Kidney (tissue), 14 donors: ENCODE data around the gene CTTNBP2NL. TPM values are rescaled to one million over a fixed set of nuclear protein-coding genes. Genes with fewer than 3 reads are reported as not detected.

Experiments used
- DNase-seq, 5 donors: peaks; one replicate each; pipeline ENCODE4 v3.0.0-alpha.2; 2013 to 2020
- FAIRE-seq: peaks from 2 replicates; lab custom pipeline; 2012; peaks lifted over from hg19 to GRCh38; lab: Jason Lieb, UNC
- H3K27ac ChIP-seq, 2 donors: one replicate each; pipeline ENCODE4 v1.7.0; 2013; ENCODE audit warnings: low read depth in 2 of 2, low read length in 2 of 2, inconsistent platforms in 1 of 2
- H3K27me3 ChIP-seq: one replicate; pipeline ENCODE4 v1.7.1; 2013; ENCODE audit warnings: low read length, inconsistent platforms; ENCODE audit not compliant: control insufficient read depth, insufficient read depth
- H3K36me3 ChIP-seq, 3 donors: one replicate each; pipeline versions ENCODE4 v1.7.0 to v1.7.1; 2013; ENCODE audit warnings: low read length in 3 of 3, control low read depth in 1 of 3, inconsistent platforms in 1 of 3; ENCODE audit not compliant: insufficient read depth in 3 of 3, control insufficient read depth in 2 of 3
- H3K4me1 ChIP-seq, 3 donors: one replicate each; pipeline versions ENCODE4 v1.7.0 to v1.7.1; 2013; ENCODE audit warnings: low read length in 3 of 3, inconsistent platforms in 1 of 3, low read depth in 1 of 3; ENCODE audit not compliant: control insufficient read depth in 2 of 3, insufficient read depth in 2 of 3
- H3K4me3 ChIP-seq, 3 donors: one replicate each; pipeline versions ENCODE4 v1.7.0 to v1.8.1; 2013; ENCODE audit warnings: low read length in 3 of 3, control low read depth in 1 of 3, inconsistent platforms in 1 of 3
- H3K9ac ChIP-seq, 3 donors: one replicate each; pipeline versions ENCODE4 v1.7.0 to v1.7.1; 2013; ENCODE audit warnings: low read length in 3 of 3, control low read depth in 1 of 3, inconsistent platforms in 1 of 3
- H3K9me3 ChIP-seq, 3 donors: one replicate each; pipeline versions ENCODE4 v1.7.0 to v1.7.1; 2013; ENCODE audit warnings: low read length in 3 of 3, control low read depth in 1 of 3, inconsistent platforms in 1 of 3; ENCODE audit not compliant: control insufficient read depth in 2 of 3, insufficient read depth in 1 of 3
- intact Hi-C: fragments of 100-400 bp; cut with DNase I; formaldehyde crosslinking; loops from one replicate; pipeline ENCODE4 v1.11.1; 2022
- polyA plus RNA-seq: library from polyadenylated mRNA; stranded (reverse); fragments of 350-450 nt; fragmentation: Illumina TruSeq; extraction: RNeasy Lipid Tissue Mini Kit (QIAGEN cat#74804); gene quantifications from one replicate; pipeline ENCODE4 v1.2.3, GENCODE V29; 2014; ENCODE audit warnings: low read depth, low replicate concordance; ENCODE audit not compliant: insufficient read depth
- total RNA-seq: library from RNA; stranded (reverse); fragmentation: NEBNext Ultra II Directional; extraction: Animal tissue kit (Norgen Biotek cat#: 25700); gene quantifications from one replicate; pipeline ENCODE4 v1.2.1, GENCODE V29; 2021
- TF ChIP-seq, protein P1 (sequence below): IDR thresholded peaks from 3 replicates; pipeline ENCODE4 v1.5.1; 2012; ENCODE audit warnings: mild to moderate bottlenecking, moderate library complexity, borderline replicate concordance; ENCODE audit not compliant: insufficient read depth; ENCODE audit errors: extremely low read depth
- donor health status: control.
- donor health status: control.
- donor health status: control.
- donor health status: control.
- donor health status: control.
- donor health status: DM: yes; HTN: yes; CAD: no.
- donor health status: Normal renal cell carcinoma (clear cell type).

CTTNBP2NL gene
- total and polyA plus RNA-seq, 2 donors from 2014 or later, result 6.7 to 65.4 TPM

DNA sequence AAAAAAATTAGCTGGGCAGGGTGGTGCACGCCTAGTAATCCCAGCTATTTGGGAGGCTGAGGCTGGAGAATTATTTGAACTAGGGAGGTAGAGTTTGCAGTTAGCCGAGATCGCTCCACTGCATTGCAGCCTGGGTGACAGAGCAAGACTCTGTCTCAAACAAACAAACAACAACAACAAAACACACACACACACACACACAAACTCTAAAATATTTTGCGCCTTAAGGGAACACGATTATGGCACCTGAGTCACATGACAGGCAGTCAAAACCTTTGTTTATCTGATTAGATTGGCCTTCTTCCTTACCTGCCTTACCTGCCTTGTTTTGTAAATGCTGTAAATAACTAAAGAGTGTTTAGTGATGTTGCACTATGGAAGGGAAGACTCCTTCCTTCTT lies 92.1 kb downstream of the CTTNBP2NL start:
- Histone ChIP-seq H3K9me3 (no peaks in the 10 kb centered on the region), H3K4me3 (no peak overlapping the region), H3K4me1 (no peaks in the 10 kb centered on the region), H3K36me3 (no peaks in the 10 kb centered on the region), H3K27me3 (no peaks in the 10 kb centered on the region), H3K27ac (no peak overlapping the region), H3K9ac (no peak overlapping the region)
- DNase-seq, result no peak
- intact Hi-C loops, result no loop called here
- TF ChIP-seq, protein P1, sequence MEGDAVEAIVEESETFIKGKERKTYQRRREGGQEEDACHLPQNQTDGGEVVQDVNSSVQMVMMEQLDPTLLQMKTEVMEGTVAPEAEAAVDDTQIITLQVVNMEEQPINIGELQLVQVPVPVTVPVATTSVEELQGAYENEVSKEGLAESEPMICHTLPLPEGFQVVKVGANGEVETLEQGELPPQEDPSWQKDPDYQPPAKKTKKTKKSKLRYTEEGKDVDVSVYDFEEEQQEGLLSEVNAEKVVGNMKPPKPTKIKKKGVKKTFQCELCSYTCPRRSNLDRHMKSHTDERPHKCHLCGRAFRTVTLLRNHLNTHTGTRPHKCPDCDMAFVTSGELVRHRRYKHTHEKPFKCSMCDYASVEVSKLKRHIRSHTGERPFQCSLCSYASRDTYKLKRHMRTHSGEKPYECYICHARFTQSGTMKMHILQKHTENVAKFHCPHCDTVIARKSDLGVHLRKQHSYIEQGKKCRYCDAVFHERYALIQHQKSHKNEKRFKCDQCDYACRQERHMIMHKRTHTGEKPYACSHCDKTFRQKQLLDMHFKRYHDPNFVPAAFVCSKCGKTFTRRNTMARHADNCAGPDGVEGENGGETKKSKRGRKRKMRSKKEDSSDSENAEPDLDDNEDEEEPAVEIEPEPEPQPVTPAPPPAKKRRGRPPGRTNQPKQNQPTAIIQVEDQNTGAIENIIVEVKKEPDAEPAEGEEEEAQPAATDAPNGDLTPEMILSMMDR, result no peak
- FAIRE-seq, result no peak

DNA sequence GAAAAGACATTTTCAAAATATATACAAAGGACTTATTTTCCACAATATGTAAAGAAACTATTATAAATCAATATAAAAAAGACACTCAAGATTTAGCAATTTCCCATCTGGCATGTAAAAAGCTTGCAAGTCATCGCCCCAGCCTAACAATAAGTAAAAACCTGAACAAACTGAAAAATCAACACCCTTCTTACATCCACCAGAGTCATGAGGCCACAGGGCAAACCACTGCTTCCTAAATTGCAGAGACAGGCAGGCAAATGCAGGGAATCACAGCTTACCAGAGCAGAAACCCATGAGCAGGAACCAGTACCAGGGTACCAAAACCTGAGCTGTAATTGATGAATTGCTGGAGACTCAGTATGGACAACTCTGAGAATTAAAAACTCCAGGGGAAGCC lies 96.1 kb downstream of the CTTNBP2NL start:
- Histone ChIP-seq H3K36me3 (no peaks in the 10 kb centered on the region), H3K4me3 (no peak overlapping the region), H3K9ac (no peak overlapping the region), H3K9me3 (no peaks in the 10 kb centered on the region), H3K27me3 (no peaks in the 10 kb centered on the region), H3K4me1 (no peaks in the 10 kb centered on the region), H3K27ac (no peak overlapping the region)
- intact Hi-C loops, result no loop called here
- FAIRE-seq (no peak), DNase-seq (no peak)
- TF ChIP-seq, protein P1, result no peak

DNA sequence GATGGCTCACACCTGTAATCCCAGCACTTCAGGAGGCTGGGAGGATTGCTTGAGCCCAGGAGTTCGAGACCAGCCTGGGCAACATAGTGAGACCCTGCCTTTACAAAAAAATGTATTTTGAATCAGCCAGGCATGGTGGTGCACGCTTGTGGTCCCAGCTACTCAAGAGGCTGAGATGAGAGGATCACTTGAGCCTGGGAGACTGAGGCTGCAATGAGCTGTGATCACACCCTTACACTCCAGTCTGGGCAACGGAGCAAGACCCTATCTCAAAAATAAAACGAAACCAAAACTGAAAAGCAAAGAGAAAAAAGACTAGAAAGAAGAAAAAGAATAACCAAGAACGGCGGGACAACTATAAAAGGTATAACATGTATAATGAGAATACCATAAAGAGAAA lies 97.3 kb downstream of the CTTNBP2NL start:
- TF ChIP-seq, protein P1, result no peak
- no peak for DNase-seq
- H3K4me1 ChIP-seq, result no peaks in the 10 kb centered on the region
- no peak overlapping the region for H3K27ac ChIP-seq
- no peaks in the 10 kb centered on the region for H3K9me3 ChIP-seq
- no peak for FAIRE-seq
- no peaks in the 10 kb centered on the region for H3K27me3 ChIP-seq
- no peak overlapping the region for H3K4me3 ChIP-seq
- intact Hi-C loops, result no loop called here
- H3K9ac ChIP-seq, result no peak overlapping the region
- H3K36me3 ChIP-seq, result no peaks in the 10 kb centered on the region

DNA sequence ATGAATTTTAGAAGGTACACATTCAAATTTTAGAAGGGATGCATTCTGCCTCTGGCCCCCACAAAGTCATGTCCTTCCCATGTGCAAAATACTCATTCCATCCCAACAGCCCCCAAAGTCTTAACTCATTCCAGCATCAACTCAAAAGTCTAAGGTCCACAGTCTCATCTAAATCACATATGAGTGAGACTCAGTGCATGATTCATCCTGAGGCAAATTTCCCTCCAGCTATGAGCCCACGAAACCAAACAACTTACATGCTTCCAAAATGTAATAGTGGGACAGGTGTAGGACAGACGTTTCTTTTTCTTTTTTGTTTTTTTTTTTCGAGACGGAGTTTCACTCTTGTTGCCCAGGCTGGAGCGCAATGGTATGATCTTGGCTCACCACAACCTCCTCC lies 100.3 kb downstream of the CTTNBP2NL start:
- intact Hi-C loops, result no loop called here
- H3K4me1 ChIP-seq, result no peaks in the 10 kb centered on the region
- FAIRE-seq (no peak), DNase-seq (no peak)
- no peaks in the 10 kb centered on the region for H3K27me3 ChIP-seq
- no peaks in the 10 kb centered on the region for H3K9me3 ChIP-seq
- TF ChIP-seq, protein P1, result no peak
- H3K4me3 ChIP-seq, result no peak overlapping the region
- no peak overlapping the region for H3K27ac ChIP-seq
- no peak overlapping the region for H3K9ac ChIP-seq
- H3K36me3 ChIP-seq, result no peaks in the 10 kb centered on the region
